ENCODE results near the gene ATP11A. TPM values are rescaled to one million over a fixed set of nuclear protein-coding genes. Genes with fewer than 3 reads are reported as not detected.

ATP11A gene
- total and polyA plus RNA-seq, 9 of the 15 experiments (the other 6 are each of a cell fraction or from before 2014, with no cell fraction given) = 0.38 to 34.2 (median 4.2) TPM

- TF ChIP-seq POLR3G (IDR thresholded peaks at IDR 0.05; ENCODE audit: extremely low read depth, insufficient read length, insufficient replicate concordance) = no peak
- TF ChIP-seq ZNF12 (CRISPR knock-in tag; IDR thresholded peaks at IDR 0.05) = no peak
- TF ChIP-seq KAT8 (IDR thresholded peaks at IDR 0.05; ENCODE audit: low read depth) = no peak
- no peak for TF ChIP-seq BRCA1 (IDR thresholded peaks at IDR 0.05)
- no peak for TF ChIP-seq BRCA1 (CRISPR knock-in tag; IDR thresholded peaks at IDR 0.05)
- no peak for TF ChIP-seq ZNF197 (CRISPR knock-in tag; IDR thresholded peaks at IDR 0.05; ENCODE audit: low read depth)
- TF ChIP-seq CBFA2T2 (conservative IDR thresholded peaks at IDR 0.05) = no peak
- TF ChIP-seq HMBOX1 (IDR thresholded peaks at IDR 0.05) = no peak
- TF ChIP-seq, protein P1, sequence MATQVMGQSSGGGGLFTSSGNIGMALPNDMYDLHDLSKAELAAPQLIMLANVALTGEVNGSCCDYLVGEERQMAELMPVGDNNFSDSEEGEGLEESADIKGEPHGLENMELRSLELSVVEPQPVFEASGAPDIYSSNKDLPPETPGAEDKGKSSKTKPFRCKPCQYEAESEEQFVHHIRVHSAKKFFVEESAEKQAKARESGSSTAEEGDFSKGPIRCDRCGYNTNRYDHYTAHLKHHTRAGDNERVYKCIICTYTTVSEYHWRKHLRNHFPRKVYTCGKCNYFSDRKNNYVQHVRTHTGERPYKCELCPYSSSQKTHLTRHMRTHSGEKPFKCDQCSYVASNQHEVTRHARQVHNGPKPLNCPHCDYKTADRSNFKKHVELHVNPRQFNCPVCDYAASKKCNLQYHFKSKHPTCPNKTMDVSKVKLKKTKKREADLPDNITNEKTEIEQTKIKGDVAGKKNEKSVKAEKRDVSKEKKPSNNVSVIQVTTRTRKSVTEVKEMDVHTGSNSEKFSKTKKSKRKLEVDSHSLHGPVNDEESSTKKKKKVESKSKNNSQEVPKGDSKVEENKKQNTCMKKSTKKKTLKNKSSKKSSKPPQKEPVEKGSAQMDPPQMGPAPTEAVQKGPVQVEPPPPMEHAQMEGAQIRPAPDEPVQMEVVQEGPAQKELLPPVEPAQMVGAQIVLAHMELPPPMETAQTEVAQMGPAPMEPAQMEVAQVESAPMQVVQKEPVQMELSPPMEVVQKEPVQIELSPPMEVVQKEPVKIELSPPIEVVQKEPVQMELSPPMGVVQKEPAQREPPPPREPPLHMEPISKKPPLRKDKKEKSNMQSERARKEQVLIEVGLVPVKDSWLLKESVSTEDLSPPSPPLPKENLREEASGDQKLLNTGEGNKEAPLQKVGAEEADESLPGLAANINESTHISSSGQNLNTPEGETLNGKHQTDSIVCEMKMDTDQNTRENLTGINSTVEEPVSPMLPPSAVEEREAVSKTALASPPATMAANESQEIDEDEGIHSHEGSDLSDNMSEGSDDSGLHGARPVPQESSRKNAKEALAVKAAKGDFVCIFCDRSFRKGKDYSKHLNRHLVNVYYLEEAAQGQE (IDR thresholded peaks at IDR 0.05; ENCODE audit: borderline replicate concordance) = no peak
- TF ChIP-seq, protein P1 (CRISPR knock-in tag; IDR thresholded peaks at IDR 0.05; ENCODE audit: low read depth) = no peak
- TF ChIP-seq, protein P2, sequence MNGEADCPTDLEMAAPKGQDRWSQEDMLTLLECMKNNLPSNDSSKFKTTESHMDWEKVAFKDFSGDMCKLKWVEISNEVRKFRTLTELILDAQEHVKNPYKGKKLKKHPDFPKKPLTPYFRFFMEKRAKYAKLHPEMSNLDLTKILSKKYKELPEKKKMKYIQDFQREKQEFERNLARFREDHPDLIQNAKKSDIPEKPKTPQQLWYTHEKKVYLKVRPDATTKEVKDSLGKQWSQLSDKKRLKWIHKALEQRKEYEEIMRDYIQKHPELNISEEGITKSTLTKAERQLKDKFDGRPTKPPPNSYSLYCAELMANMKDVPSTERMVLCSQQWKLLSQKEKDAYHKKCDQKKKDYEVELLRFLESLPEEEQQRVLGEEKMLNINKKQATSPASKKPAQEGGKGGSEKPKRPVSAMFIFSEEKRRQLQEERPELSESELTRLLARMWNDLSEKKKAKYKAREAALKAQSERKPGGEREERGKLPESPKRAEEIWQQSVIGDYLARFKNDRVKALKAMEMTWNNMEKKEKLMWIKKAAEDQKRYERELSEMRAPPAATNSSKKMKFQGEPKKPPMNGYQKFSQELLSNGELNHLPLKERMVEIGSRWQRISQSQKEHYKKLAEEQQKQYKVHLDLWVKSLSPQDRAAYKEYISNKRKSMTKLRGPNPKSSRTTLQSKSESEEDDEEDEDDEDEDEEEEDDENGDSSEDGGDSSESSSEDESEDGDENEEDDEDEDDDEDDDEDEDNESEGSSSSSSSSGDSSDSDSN (IDR thresholded peaks at IDR 0.05; ENCODE audit: borderline replicate concordance in 1 of 2, low read depth in 2 of 2, low read length in 2 of 2) = no peak
- no peak for TF ChIP-seq SIRT6 (IDR thresholded peaks at IDR 0.05; ENCODE audit: low read depth, low read length)
Observed at GRCh38 chr13:112908342-112908741, 218.5 kb downstream of the ATP11A start (continued).
